Measurements from ENCODE around the gene MGAT4A. TPM values are rescaled to one million over a fixed set of nuclear protein-coding genes. Genes with fewer than 3 reads are reported as not detected.
"Not testable (repeated sequence)": the region's sequence is repeated elsewhere in the genome, so short reads cannot be mapped to it uniquely, and the experiment has no call there.

Gene MGAT4A
- polyA plus RNA-seq, 2 of the 4 experiments (the other 2 are of a cell fraction), result 0.61 to 2.6 TPM

DNA sequence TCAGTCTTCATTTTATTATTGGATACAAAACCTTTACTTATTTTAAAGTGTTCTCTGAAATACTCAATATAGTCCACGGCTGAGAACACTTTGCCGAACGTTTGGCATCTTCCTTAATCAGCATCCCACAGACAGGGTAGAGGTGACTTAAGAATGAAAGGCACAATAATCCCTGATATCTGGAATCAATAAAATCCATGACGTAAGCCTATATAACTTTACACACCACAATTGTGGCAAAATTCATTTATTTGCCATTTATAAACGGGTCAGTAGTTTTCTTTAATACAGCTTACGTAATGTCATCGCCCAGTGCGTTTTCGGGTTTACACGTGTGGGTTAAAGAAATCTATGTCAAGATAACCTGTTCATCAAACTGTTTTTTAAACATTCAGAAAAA, 1.3 kb downstream of the MGAT4A start:
- ChIA-PET CTCF (interaction anchor here (1.4 kb wide), 1 partner anchor 8 kb away, joined by 4 read pairs; no protein-coding TSS in a partner anchor), POLR2A (no interaction called here)
- Histone ChIP-seq H3K9me3 (no peaks in the 10 kb centered on the region), H3K4me2 (peak overlapping the region; percentile 99), H3K27ac (no peak overlapping the region), H3K4me3 (peak overlapping the region; percentile 85; the same call in 2 of the 3 replicates), H3K4me1 (peaks cover 5% of the 10 kb centered on the region; the same call in 2 of the 3 replicates)
- FAIRE-seq, result no peak
- TF ChIP-seq ZNF302 (CRISPR knock-in tag; IDR thresholded peaks at IDR 0.05) (no peak), PHF8 (IDR thresholded peaks at IDR 0.05; ENCODE audit: borderline replicate concordance, low read depth) (no peak), KDM1A (IDR thresholded peaks at IDR 0.05; ENCODE audit: low read depth) (no peak), CBX2 (IDR thresholded peaks at IDR 0.05; ENCODE audit: borderline replicate concordance, low read depth) (no peak), POLR2A (IDR thresholded peaks at IDR 0.05; ENCODE audit: low read length) (no peak), RCOR1 (IDR thresholded peaks at IDR 0.05; ENCODE audit: low read depth, low read length) (no peak), EP300 (IDR thresholded peaks at IDR 0.05) (no peak), FOSL2 (IDR thresholded peaks at IDR 0.05) (no peak), FOSL2 (CRISPR knock-in tag; IDR thresholded peaks at IDR 0.05) (no peak)
- TF ChIP-seq, protein P1, sequence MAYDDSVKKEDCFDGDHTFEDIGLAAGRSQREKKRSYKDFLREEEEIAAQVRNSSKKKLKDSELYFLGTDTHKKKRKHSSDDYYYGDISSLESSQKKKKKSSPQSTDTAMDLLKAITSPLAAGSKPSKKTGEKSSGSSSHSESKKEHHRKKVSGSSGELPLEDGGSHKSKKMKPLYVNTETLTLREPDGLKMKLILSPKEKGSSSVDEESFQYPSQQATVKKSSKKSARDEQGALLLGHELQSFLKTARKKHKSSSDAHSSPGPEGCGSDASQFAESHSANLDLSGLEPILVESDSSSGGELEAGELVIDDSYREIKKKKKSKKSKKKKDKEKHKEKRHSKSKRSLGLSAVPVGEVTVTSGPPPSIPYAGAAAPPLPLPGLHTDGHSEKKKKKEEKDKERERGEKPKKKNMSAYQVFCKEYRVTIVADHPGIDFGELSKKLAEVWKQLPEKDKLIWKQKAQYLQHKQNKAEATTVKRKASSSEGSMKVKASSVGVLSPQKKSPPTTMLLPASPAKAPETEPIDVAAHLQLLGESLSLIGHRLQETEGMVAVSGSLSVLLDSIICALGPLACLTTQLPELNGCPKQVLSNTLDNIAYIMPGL (CRISPR knock-in tag; IDR thresholded peaks at IDR 0.05; ENCODE audit: borderline replicate concordance), result no peak
- no peak for DNase-seq (ENCODE audit: low read depth in 1 of 2, low spot score in 1 of 2)
- WGBS (ENCODE audit: missing lambda C conversion rate), result 84% methylated on average over 10 of the region's 10 CpGs
- ATAC-seq, result no peak

DNA sequence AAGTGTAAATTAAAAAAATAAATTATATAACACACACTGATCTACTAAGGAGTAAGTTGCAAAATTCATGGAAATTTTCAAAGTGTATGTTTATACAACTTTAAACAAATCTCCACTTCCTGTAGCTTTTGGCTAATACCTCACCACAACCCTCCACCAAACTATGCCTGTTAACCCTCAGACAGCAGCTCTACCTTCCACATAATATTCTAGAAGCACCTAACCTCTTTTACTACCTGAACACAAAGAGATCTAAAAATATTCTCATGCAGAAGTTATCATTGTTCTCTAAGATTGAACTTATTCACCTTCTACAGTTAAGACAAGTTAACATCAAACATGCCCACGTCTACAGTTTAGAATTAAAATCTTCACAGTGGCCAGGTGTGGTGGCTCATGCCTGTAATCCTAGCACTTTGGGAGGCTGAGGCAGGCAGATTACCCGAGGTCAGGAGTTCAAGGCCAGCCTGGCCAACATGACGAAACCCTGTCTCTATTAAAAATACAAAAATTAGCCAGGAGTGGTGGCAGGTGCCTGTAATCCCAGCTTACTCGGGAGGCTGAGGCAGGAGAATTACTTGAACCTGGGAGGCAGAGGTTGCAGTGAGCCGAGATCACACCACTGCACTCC, 2.7 kb downstream of the MGAT4A start:
- DNase-seq (ENCODE audit: low read depth in 1 of 2, low spot score in 1 of 2); H3K9me3 ChIP-seq; H3K4me2 ChIP-seq; POLR2A ChIA-PET; H3K27ac ChIP-seq; FAIRE-seq; ATAC-seq; H3K4me1 ChIP-seq; H3K4me3 ChIP-seq: not testable (repeated sequence)
- CTCF ChIA-PET, result interaction anchor here (0.6 to 1.4 kb wide), 2 partner anchors 10 to 71 kb away, joined by 3 read pairs; no protein-coding TSS in a partner anchor
- 68% methylated on average over 5 of the region's 5 CpGs for WGBS (ENCODE audit: missing lambda C conversion rate)

DNA sequence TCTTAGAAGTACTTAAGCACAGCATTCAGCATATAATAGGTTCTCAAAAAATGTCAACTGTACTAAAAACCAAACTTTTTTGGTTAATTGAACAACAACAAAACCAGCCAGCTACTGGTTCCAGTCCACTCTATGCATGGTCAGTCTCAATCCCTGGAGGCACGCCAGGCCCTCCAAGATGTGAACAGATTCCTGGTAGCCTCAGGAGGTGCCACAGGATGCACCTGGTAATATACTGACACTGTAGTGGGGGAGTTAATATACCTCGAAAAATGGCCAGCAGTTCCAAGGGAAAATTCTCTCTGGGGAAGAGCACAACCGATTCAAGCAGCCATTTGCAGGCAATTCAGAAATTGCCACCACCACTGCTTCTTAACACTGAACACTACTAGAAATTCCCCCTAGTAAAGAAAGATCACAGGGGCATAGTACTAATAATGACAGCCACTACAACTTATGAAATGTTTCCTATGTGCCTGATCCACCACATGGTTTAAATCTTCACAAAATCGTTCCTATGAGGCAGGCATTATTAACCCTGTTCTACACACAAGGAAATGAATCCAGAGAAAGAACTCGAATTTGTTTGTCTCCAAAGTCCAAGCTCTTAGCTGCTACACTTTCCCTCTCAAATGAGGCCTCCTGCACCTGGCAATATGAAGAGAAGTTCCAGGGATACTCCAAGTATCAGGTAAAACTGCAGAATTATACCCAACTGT, 3.4 kb downstream of the MGAT4A start:
- H3K4me2 ChIP-seq, result no peak overlapping the region
- no peak for DNase-seq (ENCODE audit: low read depth in 1 of 2, low spot score in 1 of 2)
- no peak for ATAC-seq
- peaks cover 5% of the 10 kb centered on the region; the same call in 2 of the 3 replicates for H3K4me1 ChIP-seq
- no peak for FAIRE-seq
- H3K4me3 ChIP-seq, result no peak overlapping the region
- POLR2A ChIA-PET, result no interaction called here
- CTCF ChIA-PET, result interaction anchor here (1.4 kb wide), 1 partner anchor 10 kb away, joined by 3 read pairs; no protein-coding TSS in a partner anchor
- no peaks in the 10 kb centered on the region for H3K9me3 ChIP-seq
- no peak for TF ChIP-seq KDM1A (IDR thresholded peaks at IDR 0.05; ENCODE audit: low read depth)
- no peak for TF ChIP-seq TFCP2L1 (CRISPR knock-in tag; IDR thresholded peaks at IDR 0.05)
- no peak for TF ChIP-seq EP300 (IDR thresholded peaks at IDR 0.05)
- no peak for TF ChIP-seq POLR2A (IDR thresholded peaks at IDR 0.05; ENCODE audit: low read length)
- no peak for TF ChIP-seq MAZ (IDR thresholded peaks at IDR 0.05; ENCODE audit: borderline replicate concordance, low read depth, low read length)
- TF ChIP-seq FOSL2 (IDR thresholded peaks at IDR 0.05), result no peak
- no peak for TF ChIP-seq FOSL2 (CRISPR knock-in tag; IDR thresholded peaks at IDR 0.05)
- TF ChIP-seq, protein P2, sequence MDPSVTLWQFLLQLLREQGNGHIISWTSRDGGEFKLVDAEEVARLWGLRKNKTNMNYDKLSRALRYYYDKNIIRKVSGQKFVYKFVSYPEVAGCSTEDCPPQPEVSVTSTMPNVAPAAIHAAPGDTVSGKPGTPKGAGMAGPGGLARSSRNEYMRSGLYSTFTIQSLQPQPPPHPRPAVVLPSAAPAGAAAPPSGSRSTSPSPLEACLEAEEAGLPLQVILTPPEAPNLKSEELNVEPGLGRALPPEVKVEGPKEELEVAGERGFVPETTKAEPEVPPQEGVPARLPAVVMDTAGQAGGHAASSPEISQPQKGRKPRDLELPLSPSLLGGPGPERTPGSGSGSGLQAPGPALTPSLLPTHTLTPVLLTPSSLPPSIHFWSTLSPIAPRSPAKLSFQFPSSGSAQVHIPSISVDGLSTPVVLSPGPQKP (IDR thresholded peaks at IDR 0.05; ENCODE audit: low read depth, low read length), result no peak
- no peak for TF ChIP-seq MAFK (IDR thresholded peaks at IDR 0.05; ENCODE audit: partially characterized antibody)
- TF ChIP-seq HOXA7 (CRISPR knock-in tag; IDR thresholded peaks at IDR 0.05), result no peak
- no peak for TF ChIP-seq BHLHE40 (IDR thresholded peaks at IDR 0.05; ENCODE audit: low read depth, low read length)
- TF ChIP-seq, protein P3, sequence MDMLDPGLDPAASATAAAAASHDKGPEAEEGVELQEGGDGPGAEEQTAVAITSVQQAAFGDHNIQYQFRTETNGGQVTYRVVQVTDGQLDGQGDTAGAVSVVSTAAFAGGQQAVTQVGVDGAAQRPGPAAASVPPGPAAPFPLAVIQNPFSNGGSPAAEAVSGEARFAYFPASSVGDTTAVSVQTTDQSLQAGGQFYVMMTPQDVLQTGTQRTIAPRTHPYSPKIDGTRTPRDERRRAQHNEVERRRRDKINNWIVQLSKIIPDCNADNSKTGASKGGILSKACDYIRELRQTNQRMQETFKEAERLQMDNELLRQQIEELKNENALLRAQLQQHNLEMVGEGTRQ (IDR thresholded peaks at IDR 0.05), result no peak
- no peak for TF ChIP-seq NPAS2 (CRISPR knock-in tag; IDR thresholded peaks at IDR 0.05; ENCODE audit: borderline replicate concordance)
- no peak for TF ChIP-seq GATA3 (IDR thresholded peaks at IDR 0.05; ENCODE audit: borderline replicate concordance)
- TF ChIP-seq, protein P4, sequence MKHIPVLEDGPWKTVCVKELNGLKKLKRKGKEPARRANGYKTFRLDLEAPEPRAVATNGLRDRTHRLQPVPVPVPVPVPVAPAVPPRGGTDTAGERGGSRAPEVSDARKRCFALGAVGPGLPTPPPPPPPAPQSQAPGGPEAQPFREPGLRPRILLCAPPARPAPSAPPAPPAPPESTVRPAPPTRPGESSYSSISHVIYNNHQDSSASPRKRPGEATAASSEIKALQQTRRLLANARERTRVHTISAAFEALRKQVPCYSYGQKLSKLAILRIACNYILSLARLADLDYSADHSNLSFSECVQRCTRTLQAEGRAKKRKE (CRISPR knock-in tag; IDR thresholded peaks at IDR 0.05; ENCODE audit: low read depth), result no peak
- 52% methylated on average over 5 of the region's 5 CpGs for WGBS (ENCODE audit: missing lambda C conversion rate)
- H3K27ac ChIP-seq, result no peak overlapping the region

All from A549 (cell line).